A549 (cell line): ENCODE data around the gene OPA1.

Source experiments
- CBX8 ChIP-seq: fragments of 200-600 bp; sonication (generic); IDR thresholded peaks from 2 replicates; pipeline ENCODE4 v1.6.1; 2016
- CTCF ChIP-seq: fragments of >200 bp; sonication (Bioruptor Twin); formaldehyde crosslinking; IDR thresholded peaks from 3 replicates; pipeline ENCODE4 v1.5.1; 2016
- EHF ChIP-seq: fragments of 250-450 bp; sonication (Bioruptor Pico); IDR thresholded peaks from 2 replicates; pipeline ENCODE4 v1.5.0; 2020; ENCODE audit warnings: mild to moderate bottlenecking
- KDM1A ChIP-seq: fragments of 200-600 bp; sonication (generic); IDR thresholded peaks from 2 replicates; pipeline ENCODE4 v1.6.1; 2016; ENCODE audit warnings: low read depth, mild to moderate bottlenecking
- MAX ChIP-seq: IDR thresholded peaks from 2 replicates; pipeline ENCODE4 v1.6.1; 2012
- POLR2A ChIP-seq: IDR thresholded peaks from 2 replicates; pipeline ENCODE4 v1.6.1; 2012; ENCODE audit warnings: mild to moderate bottlenecking, low read length
- RFX5 ChIP-seq: fragments of 450-650 bp; IDR thresholded peaks from 2 replicates; pipeline ENCODE4 v1.7.1; 2014; ENCODE audit warnings: antibody characterized with exemption, mild to moderate bottlenecking, moderate library complexity
- SREBF2 ChIP-seq: fragments of 450-650 bp; IDR thresholded peaks from 2 replicates; pipeline ENCODE4 v1.6.1; 2014; ENCODE audit warnings: mild to moderate bottlenecking, moderate library complexity
- TP53 ChIP-seq: fragments of 250-450 bp; sonication (Bioruptor Pico); IDR thresholded peaks from 2 replicates; pipeline ENCODE4 v1.5.0; 2021; ENCODE audit warnings: mild to moderate bottlenecking, moderate library complexity

GRCh38 chr3:193556841-193557240 lies 36.2 kb upstream of the OPA1 start:
- TF ChIP-seq TP53 (no peak), CTCF (no peak), KDM1A (no peak), POLR2A (no peak), EHF (CRISPR knock-in tag) (no peak), CBX8 (no peak), RFX5 (no peak), MAX (no peak), SREBF2 (no peak)
